ENCODE measurements around the gene SLC44A5.

SLC44A5 gene

DNA sequence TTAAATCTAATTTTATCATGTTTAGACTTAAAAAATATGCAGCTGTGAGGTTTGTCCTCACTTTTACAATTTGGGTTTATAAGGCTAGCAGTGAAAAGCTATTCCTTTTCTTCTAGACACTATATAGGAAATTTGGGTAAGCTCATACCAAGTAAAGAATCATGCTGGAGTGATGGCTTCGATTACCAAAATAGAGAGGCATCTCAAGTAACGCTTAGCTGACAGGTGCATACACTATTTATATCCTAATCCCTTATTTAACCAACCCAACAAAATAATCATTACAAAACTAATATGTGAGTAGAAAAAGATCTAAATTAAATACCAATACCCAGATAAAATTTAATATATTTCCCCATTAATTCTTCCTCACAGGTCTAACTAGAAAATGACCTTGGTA lies 283.5 kb downstream of the SLC44A5 start:
- DNase-seq = no peak
- Histone ChIP-seq H3K27me3 (ENCODE audit: insufficient read depth, low read depth, severe bottlenecking) (no peaks in the 10 kb centered on the region), H3K9me3 (ENCODE audit: severe bottlenecking) (no peaks in the 10 kb centered on the region), H3K4me3 (ENCODE audit: low read depth, low read length) (no peak overlapping the region), H3K36me3 (no peaks in the 10 kb centered on the region), H3K27ac (no peak overlapping the region)
- TF ChIP-seq, protein P1, sequence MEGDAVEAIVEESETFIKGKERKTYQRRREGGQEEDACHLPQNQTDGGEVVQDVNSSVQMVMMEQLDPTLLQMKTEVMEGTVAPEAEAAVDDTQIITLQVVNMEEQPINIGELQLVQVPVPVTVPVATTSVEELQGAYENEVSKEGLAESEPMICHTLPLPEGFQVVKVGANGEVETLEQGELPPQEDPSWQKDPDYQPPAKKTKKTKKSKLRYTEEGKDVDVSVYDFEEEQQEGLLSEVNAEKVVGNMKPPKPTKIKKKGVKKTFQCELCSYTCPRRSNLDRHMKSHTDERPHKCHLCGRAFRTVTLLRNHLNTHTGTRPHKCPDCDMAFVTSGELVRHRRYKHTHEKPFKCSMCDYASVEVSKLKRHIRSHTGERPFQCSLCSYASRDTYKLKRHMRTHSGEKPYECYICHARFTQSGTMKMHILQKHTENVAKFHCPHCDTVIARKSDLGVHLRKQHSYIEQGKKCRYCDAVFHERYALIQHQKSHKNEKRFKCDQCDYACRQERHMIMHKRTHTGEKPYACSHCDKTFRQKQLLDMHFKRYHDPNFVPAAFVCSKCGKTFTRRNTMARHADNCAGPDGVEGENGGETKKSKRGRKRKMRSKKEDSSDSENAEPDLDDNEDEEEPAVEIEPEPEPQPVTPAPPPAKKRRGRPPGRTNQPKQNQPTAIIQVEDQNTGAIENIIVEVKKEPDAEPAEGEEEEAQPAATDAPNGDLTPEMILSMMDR (IDR thresholded peaks at IDR 0.05; ENCODE audit: low read depth, low read length) = no peak

DNA sequence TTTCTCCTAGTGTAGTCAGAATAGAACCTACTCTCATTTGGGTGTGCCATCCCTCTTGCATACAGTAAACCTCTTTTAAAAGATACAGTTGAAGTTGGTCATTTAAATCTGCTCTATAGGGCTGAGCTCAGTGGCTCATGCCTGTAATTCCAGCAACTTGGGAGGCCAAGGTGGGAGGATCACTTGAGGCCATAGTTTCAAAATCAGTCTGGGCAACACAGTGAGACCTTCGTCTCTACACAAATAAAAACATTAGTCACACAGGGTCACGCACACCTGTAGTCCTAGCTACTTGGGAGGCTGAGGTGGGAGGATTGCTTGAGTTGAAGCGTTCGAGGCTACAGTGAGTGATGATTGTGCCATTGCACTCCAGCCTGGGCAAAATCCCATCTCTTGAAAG lies 292.9 kb downstream of the SLC44A5 start:
- Histone ChIP-seq H3K36me3 (no peaks in the 10 kb centered on the region), H3K9me3 (ENCODE audit: severe bottlenecking) (no peaks in the 10 kb centered on the region), H3K4me3 (ENCODE audit: low read depth, low read length) (no peak overlapping the region), H3K27me3 (ENCODE audit: insufficient read depth, low read depth, severe bottlenecking) (no peaks in the 10 kb centered on the region), H3K27ac (no peak overlapping the region)
- no peak for DNase-seq
- TF ChIP-seq, protein P1 (IDR thresholded peaks at IDR 0.05; ENCODE audit: low read depth, low read length) = no peak

DNA sequence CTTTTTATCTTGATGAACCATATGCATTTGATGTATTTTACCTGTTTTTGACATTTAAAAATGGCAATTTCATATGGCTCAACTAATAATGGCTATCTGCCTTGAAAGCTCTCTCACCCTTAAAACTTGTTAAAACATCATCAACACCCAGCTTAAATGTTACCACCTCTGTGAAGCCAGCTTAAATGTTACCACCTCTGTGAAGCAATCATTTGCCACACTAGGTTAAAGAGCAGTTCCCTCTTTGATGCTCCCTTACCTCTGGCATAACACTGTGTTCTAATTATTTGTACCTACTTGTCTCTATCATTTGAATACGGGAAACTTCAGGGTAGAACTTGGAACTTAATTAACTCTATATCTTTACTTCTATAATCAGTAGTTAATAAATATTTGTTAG lies 294.7 kb downstream of the SLC44A5 start:
- H3K4me3 ChIP-seq (ENCODE audit: low read depth, low read length) = no peak overlapping the region
- H3K36me3 ChIP-seq = no peaks in the 10 kb centered on the region
- TF ChIP-seq, protein P1 (IDR thresholded peaks at IDR 0.05; ENCODE audit: low read depth, low read length) = no peak
- H3K27ac ChIP-seq = no peak overlapping the region
- no peaks in the 10 kb centered on the region for H3K9me3 ChIP-seq (ENCODE audit: severe bottlenecking)
- H3K27me3 ChIP-seq (ENCODE audit: insufficient read depth, low read depth, severe bottlenecking) = no peaks in the 10 kb centered on the region
- no peak for DNase-seq

DNA sequence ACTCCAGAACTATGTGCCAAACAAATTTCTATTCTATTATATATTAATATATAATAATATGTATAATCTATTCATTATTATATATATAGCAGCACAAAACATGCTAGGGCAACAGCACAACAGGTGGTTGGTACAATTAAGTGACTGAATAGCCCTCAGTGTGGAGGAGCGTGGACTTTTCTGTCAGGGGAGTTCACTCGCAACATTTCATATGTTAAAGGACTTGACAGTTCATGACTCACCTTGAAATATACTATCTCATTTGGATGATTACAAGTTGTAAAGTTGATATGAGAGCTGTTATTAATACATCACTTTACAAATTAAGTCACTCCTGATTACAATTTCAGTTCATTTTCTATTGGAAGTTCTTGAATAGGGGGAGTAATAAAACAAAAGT lies 298.3 kb downstream of the SLC44A5 start:
- TF ChIP-seq, protein P1 (IDR thresholded peaks at IDR 0.05; ENCODE audit: low read depth, low read length) = no peak
- H3K9me3 ChIP-seq (ENCODE audit: severe bottlenecking) = no peaks in the 10 kb centered on the region
- no peaks in the 10 kb centered on the region for H3K36me3 ChIP-seq
- DNase-seq = no peak
- H3K27me3 ChIP-seq (ENCODE audit: insufficient read depth, low read depth, severe bottlenecking) = no peaks in the 10 kb centered on the region
- H3K4me3 ChIP-seq (ENCODE audit: low read depth, low read length) = no peak overlapping the region
- H3K27ac ChIP-seq = no peak overlapping the region

DNA sequence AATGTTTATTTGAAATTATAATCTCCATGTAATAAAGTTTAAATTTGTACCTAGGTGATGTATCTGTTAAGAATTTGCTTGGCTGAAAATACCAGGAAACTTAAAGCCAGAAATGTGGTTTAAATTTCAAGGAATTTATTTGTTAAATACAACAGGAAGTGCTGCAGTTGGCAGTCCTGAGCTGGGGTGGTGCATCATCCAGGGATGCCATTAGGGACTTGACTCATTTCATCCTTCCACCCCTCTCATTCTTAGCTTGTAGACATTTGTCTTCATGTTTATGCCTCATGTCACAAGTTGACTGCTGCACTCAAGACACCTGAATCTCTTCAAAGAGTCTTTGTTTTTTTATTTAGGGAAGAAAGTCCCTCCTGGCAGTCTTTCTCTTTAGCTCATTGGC lies 300.8 kb downstream of the SLC44A5 start:
- no peak for DNase-seq
- H3K27ac ChIP-seq = no peak overlapping the region
- no peaks in the 10 kb centered on the region for H3K9me3 ChIP-seq (ENCODE audit: severe bottlenecking)
- H3K4me3 ChIP-seq (ENCODE audit: low read depth, low read length) = no peak overlapping the region
- TF ChIP-seq, protein P1 (IDR thresholded peaks at IDR 0.05; ENCODE audit: low read depth, low read length) = no peak
- H3K27me3 ChIP-seq (ENCODE audit: insufficient read depth, low read depth, severe bottlenecking) = no peaks in the 10 kb centered on the region
- no peaks in the 10 kb centered on the region for H3K36me3 ChIP-seq

DNA sequence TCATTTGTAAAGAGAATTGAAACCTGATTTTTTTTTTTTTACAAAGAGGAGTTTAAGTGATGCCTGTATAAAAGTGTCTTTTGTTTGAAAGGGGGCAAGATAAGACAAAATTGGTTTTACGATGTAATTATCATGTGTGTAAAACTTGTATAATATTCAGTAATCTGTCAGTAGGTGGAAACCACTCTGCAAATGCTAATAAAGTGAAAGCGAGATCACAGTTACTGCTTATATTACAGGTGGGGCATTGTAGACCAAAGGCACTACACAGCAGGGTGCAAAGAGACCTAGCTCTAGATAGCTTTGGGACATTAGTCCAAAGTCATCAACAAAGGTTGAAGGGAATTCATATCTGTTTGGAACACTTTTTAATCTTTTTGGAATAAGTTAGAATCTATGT lies 302.5 kb downstream of the SLC44A5 start:
- no peak for DNase-seq
- TF ChIP-seq, protein P1 (IDR thresholded peaks at IDR 0.05; ENCODE audit: low read depth, low read length) = no peak

More for the DNA sequence above, 302.5 kb downstream of the SLC44A5 start:
- Histone ChIP-seq H3K27ac (no peak overlapping the region), H3K4me3 (ENCODE audit: low read depth, low read length) (no peak overlapping the region), H3K9me3 (ENCODE audit: severe bottlenecking) (no peaks in the 10 kb centered on the region), H3K36me3 (no peaks in the 10 kb centered on the region), H3K27me3 (ENCODE audit: insufficient read depth, low read depth, severe bottlenecking) (no peaks in the 10 kb centered on the region)
